ENCODE results near the gene CAPN12.

Gene CAPN12

GRCh38 chr19:38709671-38710415 is 34.4 kb downstream of the CAPN12 start:
- DNase-seq, result no peak

GRCh38 chr19:38709119-38709518 is 35.2 kb downstream of the CAPN12 start:
- DNase-seq, result no peak

DNA sequence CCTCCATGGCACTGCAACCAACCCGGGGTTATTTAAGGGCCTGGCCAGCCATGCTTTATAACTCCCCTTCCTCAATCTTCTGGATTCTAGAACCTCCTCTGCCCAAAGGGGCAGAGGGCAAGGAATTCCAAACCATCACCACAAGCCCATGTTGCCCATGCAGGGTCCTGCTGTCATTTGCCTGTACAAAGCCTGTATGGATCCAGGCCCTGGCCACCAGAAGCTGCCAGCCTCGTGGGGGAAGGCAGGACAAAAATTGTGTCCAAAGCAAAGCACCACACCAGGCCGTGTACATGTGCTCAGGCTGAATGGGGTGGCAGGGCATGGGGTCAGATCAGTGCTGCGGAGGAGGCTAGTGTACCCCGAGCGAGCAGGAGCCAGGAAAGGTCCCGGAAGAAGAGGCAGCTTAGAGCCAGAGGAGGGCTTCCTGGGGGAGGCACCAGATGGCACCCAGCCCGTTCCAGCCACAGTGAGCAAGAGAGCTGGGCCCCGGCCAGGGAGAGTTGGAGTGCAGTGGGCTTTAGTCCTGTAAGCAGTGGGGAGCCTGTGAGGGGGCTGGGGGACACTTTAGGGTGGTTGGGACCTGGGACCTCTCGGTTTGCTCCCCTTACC is 35.8 kb downstream of the CAPN12 start:
- DNase-seq, result no peak

- no peak for DNase-seq
These were observed 36.7 kb downstream of the CAPN12 start for GRCh38 chr19:38707512-38708114.

DNA sequence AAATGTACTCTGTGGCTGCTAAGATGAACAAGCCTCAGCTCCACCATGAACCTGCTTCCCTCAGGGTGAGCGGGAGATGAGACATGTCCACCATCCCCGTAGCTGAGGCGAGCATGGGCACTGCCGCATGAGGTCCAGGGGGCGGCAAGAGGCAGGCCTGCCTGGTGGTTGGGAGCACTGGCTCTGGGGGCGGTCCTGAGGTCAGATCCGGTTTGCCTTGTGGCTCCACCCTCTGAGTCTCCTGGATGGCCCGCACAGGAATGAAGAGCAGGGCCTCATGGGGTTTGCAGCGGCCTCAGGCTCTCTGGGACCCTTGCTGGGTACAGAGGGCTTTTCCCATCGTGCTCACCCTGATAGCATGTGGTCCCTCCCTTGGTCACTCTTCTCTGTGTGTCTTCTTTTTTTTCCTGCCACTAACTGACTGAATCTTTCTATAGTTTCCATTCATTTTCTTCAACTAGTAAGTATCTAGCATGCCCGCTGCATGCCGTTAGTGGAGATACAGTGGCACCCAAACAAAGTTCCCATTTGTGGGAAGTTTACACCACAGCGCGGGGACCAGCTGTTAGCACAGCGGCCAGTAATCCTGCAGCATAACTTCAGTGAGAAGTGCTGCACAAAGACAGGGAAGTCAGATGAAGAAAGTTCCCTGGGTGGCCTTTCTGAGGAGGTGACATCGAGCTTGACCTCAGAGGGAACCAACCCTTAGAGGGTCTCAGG is 37.3 kb downstream of the CAPN12 start:
- DNase-seq, result no peak

- no peak for DNase-seq
These were observed 38.9 kb downstream of the CAPN12 start for GRCh38 chr19:38705197-38706019.

DNA sequence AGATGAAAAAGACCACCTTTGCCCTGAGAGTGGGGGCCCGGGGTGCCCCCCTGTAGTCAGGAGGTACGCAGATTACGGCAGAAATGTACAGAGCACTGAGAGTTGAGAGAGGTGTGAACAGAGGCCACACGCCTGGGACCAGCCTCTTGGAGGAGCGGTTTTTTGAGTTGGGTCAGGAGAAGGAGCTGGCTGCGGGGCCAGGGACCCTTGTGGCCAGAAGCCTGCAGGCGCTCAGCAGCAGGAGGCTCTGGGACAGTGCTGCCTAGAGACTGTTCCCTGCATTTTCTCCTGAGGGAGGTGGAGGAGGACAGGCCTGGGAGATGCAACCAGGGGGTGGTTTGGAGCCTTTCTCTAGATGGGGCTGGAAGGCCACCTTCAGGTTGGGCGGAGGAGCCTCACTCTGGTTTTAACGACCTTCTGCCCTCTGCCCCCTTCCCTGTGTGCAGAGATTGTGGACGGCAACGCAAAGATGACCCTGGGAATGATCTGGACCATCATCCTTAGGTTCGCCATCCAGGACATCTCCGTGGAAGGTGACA is 39.7 kb downstream of the CAPN12 start:
- no peak for DNase-seq

GRCh38 chr19:38703509-38703908 is 40.8 kb downstream of the CAPN12 start:
- DNase-seq, result no peak

DNA sequence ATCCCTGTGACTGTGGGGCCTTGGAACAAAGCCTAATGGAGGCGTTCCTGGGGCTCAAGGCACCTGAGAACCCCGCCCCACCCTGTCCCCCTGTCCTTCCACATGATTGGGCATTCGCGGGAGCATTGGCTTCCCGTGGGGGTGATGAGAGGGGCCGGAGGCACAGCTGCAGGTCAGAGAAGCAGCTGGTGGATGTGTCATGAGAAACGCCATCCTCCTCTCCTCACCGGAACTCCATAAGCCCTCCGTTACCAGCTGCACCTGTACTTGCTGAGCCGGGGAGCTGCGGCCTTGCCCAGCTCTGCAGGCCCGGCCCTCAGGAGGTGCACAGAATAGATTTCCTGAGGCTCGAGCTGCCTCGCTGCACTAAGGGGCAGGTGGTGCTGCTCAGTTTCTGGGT is 42.0 kb downstream of the CAPN12 start:
- no peak for DNase-seq

GRCh38 chr19:38701455-38702063 is 42.7 kb downstream of the CAPN12 start:
- no peak for DNase-seq

- no peak for DNase-seq
These were observed 43.3 kb downstream of the CAPN12 start for GRCh38 chr19:38700902-38701454.

GRCh38 chr19:38700350-38700901 is 43.8 kb downstream of the CAPN12 start:
- DNase-seq, result no peak

DNA sequence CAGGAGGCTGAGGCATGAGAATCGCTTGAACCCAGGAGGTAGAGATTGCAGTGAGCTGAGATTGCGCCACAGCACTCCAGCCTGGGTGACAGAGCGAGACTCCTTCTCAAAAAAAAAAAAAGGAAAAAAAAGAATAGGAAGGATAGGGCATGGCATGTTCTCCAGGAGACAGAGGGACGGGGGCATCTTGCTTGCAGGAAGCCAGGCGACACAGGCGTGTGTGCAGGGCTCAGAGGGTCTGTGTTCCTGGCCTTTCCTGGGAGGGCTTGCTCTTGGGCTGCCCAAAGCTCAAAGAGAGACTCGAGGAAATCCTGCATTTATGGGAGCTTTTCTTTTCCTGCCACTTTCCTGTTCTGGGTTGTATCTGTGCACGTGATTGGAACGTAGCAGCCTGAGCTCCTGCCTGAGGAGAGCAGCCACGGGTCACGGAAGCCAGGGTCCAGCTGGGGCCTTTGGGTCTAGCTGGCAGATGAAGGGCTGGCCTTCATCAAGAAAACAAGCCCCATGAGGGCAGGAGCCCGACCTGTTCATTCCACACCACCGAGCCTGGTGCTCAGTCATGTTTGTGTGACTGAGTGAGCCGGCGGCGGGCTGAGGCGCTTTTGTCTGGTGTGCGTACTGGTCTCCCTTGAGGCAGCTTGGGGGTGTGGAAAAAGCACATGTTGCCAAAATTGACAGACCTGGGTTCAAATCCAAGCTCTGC is 44.5 kb downstream of the CAPN12 start:
- no peak for DNase-seq

- no peak for DNase-seq
These were observed 45.3 kb downstream of the CAPN12 start for GRCh38 chr19:38699027-38699346.

GRCh38 chr19:38698225-38699026 is 45.8 kb downstream of the CAPN12 start:
- no peak for DNase-seq

GRCh38 chr19:38697641-38698071 is 46.6 kb downstream of the CAPN12 start:
- no peak for DNase-seq

- DNase-seq, result no peak
These were observed 47.1 kb downstream of the CAPN12 start for GRCh38 chr19:38697197-38697596.

GRCh38 chr19:38696729-38697055 is 47.6 kb downstream of the CAPN12 start:
- no peak for DNase-seq

- no peak for DNase-seq
These were observed 48.2 kb downstream of the CAPN12 start for GRCh38 chr19:38695832-38696728.
